ENCODE results near the gene DPYSL5. TPM values are rescaled to one million over a fixed set of nuclear protein-coding genes. Genes with fewer than 3 reads are reported as not detected.

Gene DPYSL5
- total RNA-seq, 2 experiments from 2014 or later = not detected

DNA sequence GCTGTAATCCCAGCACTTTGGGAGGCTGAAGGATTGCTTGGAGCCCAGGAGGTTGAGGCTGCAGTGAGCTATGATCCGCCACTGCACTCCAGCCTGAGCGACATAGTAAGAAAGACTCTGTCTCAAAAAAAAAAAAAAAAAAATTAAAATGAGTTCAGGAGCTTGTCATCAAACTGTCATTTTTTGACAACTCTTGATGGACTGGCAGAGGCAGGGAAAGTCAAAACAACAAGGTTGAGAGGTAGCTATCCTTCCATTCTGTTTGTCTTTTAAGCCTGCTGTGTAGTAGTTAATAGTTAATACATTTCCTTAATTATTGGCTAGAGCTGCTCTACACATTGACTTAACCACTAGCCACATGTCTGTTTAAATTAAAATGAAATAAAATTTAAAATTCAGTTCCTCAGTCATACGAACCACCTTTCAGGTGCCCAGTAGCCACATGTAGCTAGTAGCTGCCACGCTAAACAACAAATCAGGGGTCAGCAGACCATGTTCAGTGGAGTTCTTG, 22.7 kb downstream of the DPYSL5 start:
- H3K36me3 Mint-ChIP-seq (ENCODE audit: low read depth) = no peaks in the 10 kb centered on the region
- no peak for DNase-seq
- H3K27me3 Mint-ChIP-seq = peaks cover 15% of the 10 kb centered on the region
- TF ChIP-seq, protein P1, sequence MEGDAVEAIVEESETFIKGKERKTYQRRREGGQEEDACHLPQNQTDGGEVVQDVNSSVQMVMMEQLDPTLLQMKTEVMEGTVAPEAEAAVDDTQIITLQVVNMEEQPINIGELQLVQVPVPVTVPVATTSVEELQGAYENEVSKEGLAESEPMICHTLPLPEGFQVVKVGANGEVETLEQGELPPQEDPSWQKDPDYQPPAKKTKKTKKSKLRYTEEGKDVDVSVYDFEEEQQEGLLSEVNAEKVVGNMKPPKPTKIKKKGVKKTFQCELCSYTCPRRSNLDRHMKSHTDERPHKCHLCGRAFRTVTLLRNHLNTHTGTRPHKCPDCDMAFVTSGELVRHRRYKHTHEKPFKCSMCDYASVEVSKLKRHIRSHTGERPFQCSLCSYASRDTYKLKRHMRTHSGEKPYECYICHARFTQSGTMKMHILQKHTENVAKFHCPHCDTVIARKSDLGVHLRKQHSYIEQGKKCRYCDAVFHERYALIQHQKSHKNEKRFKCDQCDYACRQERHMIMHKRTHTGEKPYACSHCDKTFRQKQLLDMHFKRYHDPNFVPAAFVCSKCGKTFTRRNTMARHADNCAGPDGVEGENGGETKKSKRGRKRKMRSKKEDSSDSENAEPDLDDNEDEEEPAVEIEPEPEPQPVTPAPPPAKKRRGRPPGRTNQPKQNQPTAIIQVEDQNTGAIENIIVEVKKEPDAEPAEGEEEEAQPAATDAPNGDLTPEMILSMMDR (IDR thresholded peaks at IDR 0.05) = no peak
- ATAC-seq = no peak
- no peaks in the 10 kb centered on the region for H3K4me1 Mint-ChIP-seq (ENCODE audit: low read depth)
- no peak overlapping the region for H3K4me3 Mint-ChIP-seq
- no peaks in the 10 kb centered on the region for H3K9me3 Mint-ChIP-seq
- ChIA-PET POLR2A (no interaction called here), CTCF (interaction anchor here (1.4 kb wide), 1 partner anchor 24 kb away, joined by 6 read pairs; no protein-coding TSS in a partner anchor)
- intact Hi-C loops (cut with micrococcal nuclease) = no loop called here
- H3K27ac Mint-ChIP-seq = no peak overlapping the region

DNA sequence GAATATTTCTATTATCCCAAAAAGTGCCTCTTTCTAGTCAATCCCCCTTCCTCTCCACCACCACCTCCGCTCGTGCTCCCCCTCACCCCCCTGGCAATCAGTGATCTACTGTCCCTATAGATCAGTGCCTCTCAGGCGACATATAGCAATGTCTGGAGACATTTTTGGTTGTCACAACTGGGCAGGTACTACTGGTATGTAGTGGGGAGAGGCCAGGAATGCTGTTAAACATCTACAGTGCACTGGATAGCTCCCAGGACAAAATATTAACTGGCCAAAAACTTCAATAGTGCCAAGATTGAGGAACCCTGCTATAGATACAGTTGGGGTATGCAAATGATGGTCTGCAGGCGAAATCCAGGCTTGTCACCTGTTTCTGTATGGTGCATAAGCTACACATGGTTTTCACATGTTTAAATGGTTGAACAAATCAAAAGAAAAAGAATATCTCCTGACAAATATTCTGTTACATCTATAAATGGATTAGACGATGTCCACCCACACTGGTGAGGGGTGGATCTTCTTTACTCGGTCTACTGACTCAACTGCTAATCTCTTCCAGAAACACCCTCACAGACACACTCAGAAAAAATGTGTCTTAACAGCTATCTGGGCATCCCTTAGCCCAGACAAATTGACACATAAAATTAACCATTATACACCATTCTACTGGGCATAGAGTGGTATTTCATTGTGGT, 25.5 kb downstream of the DPYSL5 start:
- CTCF ChIA-PET = interaction anchor here (1.5 kb wide), 1 partner anchor 49 kb away, joined by 4 read pairs; no protein-coding TSS in a partner anchor
- TF ChIP-seq, protein P1 (IDR thresholded peaks at IDR 0.05) = no peak

DNA sequence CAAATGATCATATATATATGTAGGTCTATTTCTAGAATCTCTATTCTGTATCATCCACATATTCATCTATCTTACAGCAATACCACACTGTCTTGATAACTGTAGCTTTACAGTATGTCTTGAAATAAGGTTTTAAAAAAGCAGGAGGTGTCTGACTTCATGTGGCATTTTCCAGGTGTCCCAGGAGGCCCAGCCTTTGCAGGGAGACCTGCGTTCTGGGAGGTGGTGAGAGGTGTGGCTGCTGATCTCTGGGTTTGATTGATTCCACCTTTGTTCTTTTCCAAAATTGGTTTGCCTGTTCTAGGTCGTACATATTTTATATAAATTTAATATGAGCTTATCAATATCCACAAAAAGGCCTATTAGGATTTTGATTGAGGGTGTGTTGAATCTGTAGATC, 26.6 kb downstream of the DPYSL5 start:
- Mint-ChIP-seq H3K36me3 (ENCODE audit: low read depth) (no peaks in the 10 kb centered on the region), H3K4me3 (no peak overlapping the region), H3K9me3 (no peaks in the 10 kb centered on the region), H3K27ac (no peak overlapping the region), H3K27me3 (peaks cover 8% of the 10 kb centered on the region), H3K4me1 (ENCODE audit: low read depth) (no peaks in the 10 kb centered on the region)
- TF ChIP-seq, protein P1 (IDR thresholded peaks at IDR 0.05) = no peak
- ATAC-seq (no peak), DNase-seq (no peak)
- POLR2A ChIA-PET = no interaction called here
- intact Hi-C loops (cut with micrococcal nuclease) = no loop called here
- CTCF ChIA-PET = interaction anchor here (1.0 to 1.5 kb wide), 3 partner anchors 28 to 48 kb away, joined by 3 to 5 read pairs (median 4); no protein-coding TSS in a partner anchor

More for the DNA sequence above, 25.5 kb downstream of the DPYSL5 start:
- Mint-ChIP-seq H3K4me1 (ENCODE audit: low read depth) (no peaks in the 10 kb centered on the region), H3K4me3 (no peak overlapping the region), H3K36me3 (ENCODE audit: low read depth) (no peaks in the 10 kb centered on the region), H3K27ac (no peak overlapping the region), H3K9me3 (no peaks in the 10 kb centered on the region), H3K27me3 (peaks cover 9% of the 10 kb centered on the region)
- intact Hi-C loops (cut with micrococcal nuclease) = no loop called here
- DNase-seq = no peak
- POLR2A ChIA-PET = interaction anchor here (0.6 kb wide), 1 partner anchor 98 kb away, joined by 3 read pairs; no protein-coding TSS in a partner anchor
- ATAC-seq = no peak

DNA sequence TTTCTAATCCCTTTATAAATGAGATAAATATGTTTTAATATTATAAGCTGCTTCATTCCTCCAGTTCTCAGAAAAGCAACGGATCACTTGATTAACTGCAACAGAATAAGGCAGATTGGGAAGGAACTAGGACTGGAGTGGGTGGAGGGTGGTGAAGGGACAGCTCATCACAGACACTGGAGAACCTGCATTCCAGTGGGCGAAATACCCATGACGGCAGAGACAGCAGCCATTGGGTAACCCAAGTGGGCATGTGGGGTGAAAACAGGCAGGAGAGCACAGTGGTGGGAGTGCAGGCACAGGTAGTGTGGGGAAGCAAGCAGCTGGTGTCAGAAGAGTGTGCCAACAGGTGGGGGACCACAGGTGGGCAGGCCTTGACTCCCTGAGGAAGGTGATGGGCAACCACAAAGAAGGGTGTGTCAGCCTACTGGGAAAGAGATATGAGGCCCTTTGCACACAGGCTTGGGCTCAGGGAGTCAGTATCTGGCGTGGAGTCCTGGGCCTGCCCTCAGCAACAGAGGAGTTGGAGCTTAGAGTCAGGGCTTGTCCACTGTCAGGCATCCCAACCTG, 27.2 kb downstream of the DPYSL5 start:
- H3K36me3 Mint-ChIP-seq (ENCODE audit: low read depth) = no peaks in the 10 kb centered on the region
- ChIA-PET POLR2A (no interaction called here), CTCF (interaction anchor here (1.0 to 1.5 kb wide), 3 partner anchors 29 to 48 kb away, joined by 3 to 5 read pairs (median 4); no protein-coding TSS in a partner anchor)
- DNase-seq (no peak), ATAC-seq (no peak)
- TF ChIP-seq, protein P1 (IDR thresholded peaks at IDR 0.05) = no peak
- H3K4me3 Mint-ChIP-seq = no peak overlapping the region
- H3K27me3 Mint-ChIP-seq = peaks cover 8% of the 10 kb centered on the region
- no peaks in the 10 kb centered on the region for H3K9me3 Mint-ChIP-seq
- H3K4me1 Mint-ChIP-seq (ENCODE audit: low read depth) = no peaks in the 10 kb centered on the region
- H3K27ac Mint-ChIP-seq = no peak overlapping the region
- intact Hi-C loops (cut with micrococcal nuclease) = no loop called here

DNA sequence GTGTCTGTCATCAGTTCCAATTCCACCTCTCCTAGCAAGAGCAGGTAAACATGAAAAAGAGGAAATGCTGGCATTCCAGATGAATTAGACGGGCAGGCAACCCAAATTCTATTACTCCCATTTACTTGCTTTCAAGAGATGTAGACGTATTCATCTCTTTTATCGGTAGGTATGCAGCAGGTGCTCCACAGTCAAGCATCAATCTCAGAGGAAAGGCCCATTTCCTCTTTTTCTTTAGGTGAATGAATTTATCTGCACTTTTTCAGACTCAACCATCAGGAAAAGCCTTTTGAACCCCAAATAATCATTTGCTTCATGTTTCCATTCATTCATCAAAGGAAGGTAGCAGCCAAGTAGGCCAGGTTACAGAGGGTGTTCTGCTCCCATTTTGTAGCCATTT, 27.9 kb downstream of the DPYSL5 start:
- no peak overlapping the region for H3K4me3 Mint-ChIP-seq
- TF ChIP-seq, protein P1 (IDR thresholded peaks at IDR 0.05) = no peak

More for the DNA sequence above, 27.9 kb downstream of the DPYSL5 start:
- ChIA-PET POLR2A (no interaction called here), CTCF (no interaction called here)
- Mint-ChIP-seq H3K27me3 (peaks cover 13% of the 10 kb centered on the region), H3K4me1 (ENCODE audit: low read depth) (no peaks in the 10 kb centered on the region), H3K27ac (no peak overlapping the region), H3K36me3 (ENCODE audit: low read depth) (no peaks in the 10 kb centered on the region), H3K9me3 (no peaks in the 10 kb centered on the region)
- DNase-seq = no peak
- intact Hi-C loops (cut with micrococcal nuclease) = no loop called here
- no peak for ATAC-seq
